NCI-H226 (cell line): ENCODE results near the gene RGSL1.
A peak's percentile ranks its signal among the peaks of the same experiment; 100 is the strongest.
"Not testable (repeated sequence)": the region's sequence is repeated elsewhere in the genome, so short reads cannot be mapped to it uniquely, and the experiment has no call there.

ENCODE experiments used
- DNase-seq: peaks from one replicate; pipeline ENCODE4 v3.0.0-alpha.2; 2015

Gene RGSL1

GRCh38 chr1:182447124-182447523, 2.8 kb upstream of the RGSL1 start:
- DNase-seq = not testable (repeated sequence)

- DNase-seq = no peak
These were observed 2.3 kb upstream of the RGSL1 start for GRCh38 chr1:182447660-182448059.

- DNase-seq = no peak
These were observed 3.7 kb downstream of the RGSL1 start for GRCh38 chr1:182453631-182454030.

GRCh38 chr1:182457844-182458243, 7.9 kb downstream of the RGSL1 start:
- no peak for DNase-seq

DNA sequence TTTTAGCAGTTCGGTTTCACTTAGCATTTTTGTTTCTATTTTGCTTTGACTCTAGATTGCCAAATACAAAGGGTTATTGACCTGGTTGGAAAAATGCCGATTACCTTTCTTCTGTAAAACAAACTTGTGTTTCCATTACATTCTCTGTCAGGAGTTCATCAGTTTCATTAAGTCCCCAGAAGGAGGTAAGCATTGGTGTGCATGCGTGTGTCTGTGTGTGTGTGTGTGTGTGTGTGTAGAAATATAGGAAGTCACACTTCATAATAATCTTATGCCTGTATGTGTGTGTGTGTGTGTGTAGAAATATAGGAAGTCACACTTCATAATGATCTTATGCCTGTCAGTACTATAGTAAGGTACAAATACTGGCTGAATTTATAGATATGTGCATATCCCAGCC, 10.0 kb downstream of the RGSL1 start:
- DNase-seq = no peak

DNA sequence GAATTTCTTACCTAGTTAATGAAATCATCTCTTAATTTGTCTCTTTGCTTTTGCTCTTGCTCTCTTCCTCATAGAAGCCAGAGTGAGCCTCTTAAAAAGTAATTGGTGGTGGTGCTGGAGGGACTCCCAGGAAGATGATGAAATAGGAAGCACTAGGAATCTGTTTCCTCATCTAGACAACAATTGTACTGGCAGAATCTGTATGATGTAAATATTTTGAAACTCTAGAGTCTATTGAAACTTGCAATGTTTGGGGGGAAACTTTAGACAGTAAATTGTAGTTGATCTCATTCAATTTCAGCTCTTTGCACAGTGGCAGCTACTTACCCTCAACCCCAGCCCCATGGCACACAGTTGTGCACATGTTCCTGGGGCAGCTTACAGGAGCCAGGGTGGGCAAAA, 10.6 kb downstream of the RGSL1 start:
- DNase-seq = no peak

DNA sequence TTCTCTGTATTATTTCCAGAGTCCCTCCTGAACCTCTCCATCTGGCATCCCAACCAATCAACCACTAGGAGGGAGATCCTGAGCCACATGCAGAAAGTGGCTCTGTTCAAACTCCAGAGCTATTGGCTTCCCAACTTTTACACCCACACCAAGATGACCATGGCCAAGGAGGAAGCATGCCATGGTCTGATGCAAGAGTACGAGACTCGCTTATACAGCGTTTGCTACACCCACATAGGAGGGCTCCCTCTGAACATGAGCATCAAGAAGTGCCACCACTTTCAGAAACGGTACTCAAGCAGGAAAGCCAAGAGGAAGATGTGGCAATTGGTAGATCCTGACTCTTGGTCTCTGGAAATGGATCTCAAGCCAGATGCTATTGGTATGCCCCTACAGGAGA, 23.6 kb downstream of the RGSL1 start:
- DNase-seq = no peak

- DNase-seq = no peak
These were observed 26.7 kb downstream of the RGSL1 start for GRCh38 chr1:182476625-182477024.

DNA sequence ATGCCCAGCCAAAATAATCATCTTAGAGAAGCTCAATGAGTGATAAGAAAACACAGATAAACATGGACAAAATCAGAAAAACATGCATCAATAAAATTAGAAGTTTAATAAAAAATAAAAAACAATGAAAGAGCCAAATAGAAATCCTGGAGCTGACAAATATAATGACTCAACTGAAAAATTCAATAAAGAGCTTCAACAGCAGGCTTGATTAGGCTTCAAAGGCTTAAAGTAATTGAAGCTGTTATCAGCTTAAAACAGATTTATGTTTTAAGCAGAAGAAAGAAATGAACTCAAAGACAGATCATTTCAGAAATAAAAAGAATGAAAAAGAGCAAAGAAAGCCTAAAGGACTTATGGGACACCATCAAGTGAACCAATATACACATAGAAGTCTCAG, 28.3 kb downstream of the RGSL1 start:
- no peak for DNase-seq

- no peak for DNase-seq
These were observed 34.1 kb downstream of the RGSL1 start for GRCh38 chr1:182484067-182484466.

DNA sequence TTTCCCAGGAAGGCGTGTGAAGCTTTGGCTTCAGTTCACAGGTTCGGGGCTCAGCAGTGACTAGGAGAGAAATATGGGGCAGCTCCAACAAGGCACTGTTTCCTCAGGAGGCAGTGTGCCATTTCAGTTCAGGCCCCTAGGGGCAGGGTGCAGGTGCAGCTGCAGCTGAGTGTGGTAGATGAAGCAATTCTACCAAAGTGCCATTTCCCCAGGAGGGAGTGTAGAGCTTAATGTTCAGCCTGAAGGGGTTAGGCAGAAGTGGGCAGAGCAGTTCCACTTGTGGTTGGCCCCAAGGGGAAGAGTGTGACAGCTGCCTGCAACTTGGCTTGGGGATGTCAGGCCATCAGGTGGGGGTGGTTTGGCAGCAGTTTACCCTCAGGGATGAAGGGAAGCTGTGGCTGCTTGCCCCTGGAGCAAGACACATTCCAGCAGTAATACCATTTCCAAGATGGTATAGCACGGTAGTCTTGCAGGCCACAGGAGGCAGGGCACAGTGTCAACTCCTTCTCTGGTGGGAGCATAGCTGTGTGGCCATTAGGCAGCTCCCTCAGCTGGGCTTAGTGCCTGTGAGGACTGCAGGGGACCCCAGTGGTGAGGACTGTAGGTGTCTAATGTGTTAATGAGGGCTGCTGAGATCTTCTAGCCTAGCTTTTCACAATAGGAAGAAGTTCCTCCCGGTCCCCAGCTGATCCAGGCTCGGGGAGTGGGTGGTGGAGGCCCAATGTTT, 34.7 kb downstream of the RGSL1 start:
- DNase-seq = peak; percentile 2

GRCh38 chr1:182485861-182486260, 35.9 kb downstream of the RGSL1 start:
- DNase-seq = no peak

GRCh38 chr1:182488803-182489202, 38.9 kb downstream of the RGSL1 start:
- no peak for DNase-seq

DNA sequence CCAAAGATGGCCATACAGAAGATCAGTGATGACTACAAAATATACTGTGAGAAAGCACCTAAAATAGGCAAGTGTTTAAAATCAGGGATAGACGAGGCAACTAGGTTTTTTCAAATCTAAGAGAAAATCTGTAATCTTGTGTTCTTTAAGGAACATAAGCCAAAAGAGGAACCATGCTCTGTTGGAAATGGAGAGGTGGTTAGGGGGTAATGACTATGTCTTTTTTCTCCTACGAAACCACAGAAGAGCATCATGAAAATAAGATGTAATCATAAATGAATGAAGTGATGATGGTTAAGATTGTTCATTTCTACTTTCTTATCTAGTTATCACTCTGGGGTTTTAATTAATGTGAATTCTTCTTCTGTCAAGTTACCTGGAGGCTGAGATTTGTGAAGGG, 43.1 kb downstream of the RGSL1 start:
- DNase-seq = no peak

- no peak for DNase-seq
These were observed 45.1 kb downstream of the RGSL1 start for GRCh38 chr1:182495002-182495401.

DNA sequence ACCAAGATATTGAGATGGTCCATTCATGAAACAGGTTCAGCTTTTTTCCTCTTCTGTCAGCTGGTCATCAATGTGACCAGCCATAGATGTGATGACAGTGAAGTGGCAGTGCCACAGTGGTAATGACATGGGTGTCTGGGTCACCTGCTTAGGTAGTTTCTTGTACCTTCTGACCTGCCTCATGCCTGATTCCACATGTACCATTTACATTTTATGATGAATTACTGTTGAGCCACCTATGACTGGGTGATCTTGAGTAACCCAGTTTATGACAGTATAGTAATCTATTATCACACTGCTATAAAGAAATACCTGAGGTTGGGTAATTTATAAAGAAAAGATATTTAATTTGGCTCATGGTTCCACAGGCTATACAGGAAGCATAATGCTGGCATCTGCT, 45.7 kb downstream of the RGSL1 start:
- no peak for DNase-seq

- no peak for DNase-seq
These were observed 57.7 kb downstream of the RGSL1 start for GRCh38 chr1:182507685-182508084.

GRCh38 chr1:182515556-182515955, 65.6 kb downstream of the RGSL1 start:
- DNase-seq = no peak

GRCh38 chr1:182520736-182521135, 70.8 kb downstream of the RGSL1 start:
- no peak for DNase-seq

GRCh38 chr1:182525342-182525741, 75.4 kb downstream of the RGSL1 start:
- no peak for DNase-seq

DNA sequence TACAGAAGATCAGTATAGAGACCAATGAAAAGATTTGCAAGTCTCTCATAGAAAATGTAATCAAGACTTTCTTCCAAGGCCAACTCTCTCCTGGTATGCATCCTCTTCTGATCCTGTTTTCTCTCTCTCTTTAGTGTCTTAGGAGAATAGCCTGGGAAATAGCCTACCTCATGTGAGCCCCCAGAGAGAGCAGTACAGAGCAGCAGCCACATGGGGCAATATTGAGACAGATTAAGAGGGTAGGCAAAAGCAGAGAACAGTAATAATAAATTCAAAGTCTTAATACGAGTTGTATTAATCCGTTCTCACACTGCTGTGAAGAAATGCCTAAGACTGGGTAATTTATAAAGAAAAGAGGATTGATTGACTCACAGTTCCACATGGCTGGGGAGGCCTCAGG, 77.7 kb downstream of the RGSL1 start:
- no peak for DNase-seq

GRCh38 chr1:182528206-182528605, 78.3 kb downstream of the RGSL1 start:
- not testable (repeated sequence) for DNase-seq

DNA sequence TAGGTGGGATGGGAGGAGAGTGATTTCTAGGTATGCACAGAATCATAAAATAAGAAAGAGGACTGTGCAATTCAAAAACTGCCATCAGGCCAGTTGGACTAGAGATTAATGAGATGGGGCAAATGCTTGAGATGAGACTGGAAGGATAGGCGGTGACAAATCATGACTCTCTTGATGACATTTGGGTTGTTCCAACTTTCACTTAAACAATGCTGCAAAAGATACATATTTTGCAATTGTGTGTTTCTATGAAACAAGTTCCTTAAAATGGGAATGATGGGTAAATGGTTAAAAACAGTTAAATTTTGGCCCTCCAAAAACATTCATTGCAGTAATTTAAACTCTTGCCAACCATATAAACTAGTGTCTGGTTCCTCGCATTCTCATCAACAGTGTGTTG, 84.0 kb downstream of the RGSL1 start:
- DNase-seq = no peak

GRCh38 chr1:182549346-182549745, 99.4 kb downstream of the RGSL1 start:
- no peak for DNase-seq

DNA sequence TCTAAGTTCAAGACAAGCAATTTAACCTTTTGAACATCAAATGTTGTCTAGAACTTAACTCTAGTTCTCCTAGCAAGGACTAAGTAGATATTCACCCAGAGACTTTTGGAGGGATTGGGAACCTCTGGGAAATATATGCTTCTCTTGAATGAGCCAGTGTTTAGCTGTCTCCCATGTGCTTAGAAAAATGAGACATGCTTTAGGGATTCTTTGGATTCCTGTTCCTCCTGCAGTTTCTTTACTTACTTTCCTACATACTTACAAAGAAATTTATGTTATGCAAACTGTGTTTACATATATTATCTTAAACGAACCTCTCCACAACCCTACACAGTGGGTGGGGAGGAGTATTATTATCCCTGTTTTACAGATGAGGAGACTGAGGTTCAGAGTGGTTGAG, 99.9 kb downstream of the RGSL1 start:
- DNase-seq = no peak
